ENCODE measurements around the gene CLIP4. TPM values are rescaled to one million over a fixed set of nuclear protein-coding genes. Genes with fewer than 3 reads are reported as not detected.
A peak's percentile ranks its signal among the peaks of the same experiment; 100 is the strongest.

Gene CLIP4
- polyA plus RNA-seq, 2 of the 4 experiments (the other 2 are of a cell fraction): 51.1 to 99.1 TPM

GRCh38 chr2:29238497-29238896 lies 123.3 kb downstream of the CLIP4 start:
- TF ChIP-seq, protein P1, sequence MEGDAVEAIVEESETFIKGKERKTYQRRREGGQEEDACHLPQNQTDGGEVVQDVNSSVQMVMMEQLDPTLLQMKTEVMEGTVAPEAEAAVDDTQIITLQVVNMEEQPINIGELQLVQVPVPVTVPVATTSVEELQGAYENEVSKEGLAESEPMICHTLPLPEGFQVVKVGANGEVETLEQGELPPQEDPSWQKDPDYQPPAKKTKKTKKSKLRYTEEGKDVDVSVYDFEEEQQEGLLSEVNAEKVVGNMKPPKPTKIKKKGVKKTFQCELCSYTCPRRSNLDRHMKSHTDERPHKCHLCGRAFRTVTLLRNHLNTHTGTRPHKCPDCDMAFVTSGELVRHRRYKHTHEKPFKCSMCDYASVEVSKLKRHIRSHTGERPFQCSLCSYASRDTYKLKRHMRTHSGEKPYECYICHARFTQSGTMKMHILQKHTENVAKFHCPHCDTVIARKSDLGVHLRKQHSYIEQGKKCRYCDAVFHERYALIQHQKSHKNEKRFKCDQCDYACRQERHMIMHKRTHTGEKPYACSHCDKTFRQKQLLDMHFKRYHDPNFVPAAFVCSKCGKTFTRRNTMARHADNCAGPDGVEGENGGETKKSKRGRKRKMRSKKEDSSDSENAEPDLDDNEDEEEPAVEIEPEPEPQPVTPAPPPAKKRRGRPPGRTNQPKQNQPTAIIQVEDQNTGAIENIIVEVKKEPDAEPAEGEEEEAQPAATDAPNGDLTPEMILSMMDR (IDR thresholded peaks at IDR 0.05): peak; percentile 64
- peak; percentile 70 for TF ChIP-seq SMC3 (IDR thresholded peaks at IDR 0.05)
- TF ChIP-seq RNF2 (IDR thresholded peaks at IDR 0.05; ENCODE audit: borderline replicate concordance, low read depth): no peak
- TF ChIP-seq GATA3 (IDR thresholded peaks at IDR 0.05; ENCODE audit: borderline replicate concordance): no peak
- TF ChIP-seq RAD21 (conservative IDR thresholded peaks at IDR 0.05 in 1 of 2, IDR thresholded peaks at IDR 0.05 in 1 of 2): peak; percentile 63 to 74
- no peak for TF ChIP-seq CHD4 (IDR thresholded peaks at IDR 0.05; ENCODE audit: borderline replicate concordance)
- no peak for TF ChIP-seq HEYL (CRISPR knock-in tag; IDR thresholded peaks at IDR 0.05)
- no peak for TF ChIP-seq RARB (CRISPR knock-in tag; IDR thresholded peaks at IDR 0.05)
- CTCF ChIA-PET: interaction anchor here (0.6 to 2.3 kb wide), 18 partner anchors 10 to 835 kb away, joined by 3 to 12 read pairs (median 4); no protein-coding TSS in a partner anchor
- WGBS (ENCODE audit: missing lambda C conversion rate): 6% methylated on average over 7 of the region's 7 CpGs
- ATAC-seq (peak; percentile 80 to 92), FAIRE-seq (peak; percentile 82), DNase-seq (ENCODE audit: low read depth in 1 of 2, low spot score in 1 of 2) (peak; percentile 65 to 84)
- no peaks in the 10 kb centered on the region for H3K4me1 ChIP-seq
- no peak overlapping the region for H3K4me3 ChIP-seq
- H3K9me3 ChIP-seq: no peaks in the 10 kb centered on the region
- POLR2A ChIA-PET: no interaction called here
- H3K27ac ChIP-seq: no peak overlapping the region
- no peak overlapping the region for H3K4me2 ChIP-seq

Other genes with a start within 250 kb of the CLIP4 start
- gene TRMT61B, start 245.1 kb upstream of the CLIP4 start, polyA plus RNA-seq (2011; rRNA removed): 24.9 and 38.6 TPM in 2 replicates
- gene TRMT61B, start 245.1 kb upstream of the CLIP4 start, polyA plus RNA-seq (2017; fragmentation: RNase III; extraction: RNeasy Plus Mini Kit Qiagen cat#74134 plus additional on column Dnase treatment): 21.6 to 23.3 TPM (median 21.8 TPM) in 3 replicates
- 208 and 256 TPM in 2 replicates for gene WDR43, start 220.7 kb upstream of the CLIP4 start, polyA plus RNA-seq (2011; rRNA removed)
- 71.8 to 83.6 TPM (median 72.4 TPM) in 3 replicates for gene WDR43, start 220.7 kb upstream of the CLIP4 start, polyA plus RNA-seq (2017; fragmentation: RNase III; extraction: RNeasy Plus Mini Kit Qiagen cat#74134 plus additional on column Dnase treatment)
- 0.05 and 0.14 TPM in 2 replicates for gene TOGARAM2, start 134.1 kb upstream of the CLIP4 start, polyA plus RNA-seq (2011; rRNA removed)
- gene TOGARAM2, start 134.1 kb upstream of the CLIP4 start, polyA plus RNA-seq (2017; fragmentation: RNase III; extraction: RNeasy Plus Mini Kit Qiagen cat#74134 plus additional on column Dnase treatment): 0.25 to 0.35 TPM (median 0.30 TPM) in 3 replicates
- gene PCARE, start 40.9 kb upstream of the CLIP4 start, polyA plus RNA-seq (2011; rRNA removed): not detected in 2 replicates
- not detected in 3 replicates for gene PCARE, start 40.9 kb upstream of the CLIP4 start, polyA plus RNA-seq (2017; fragmentation: RNase III; extraction: RNeasy Plus Mini Kit Qiagen cat#74134 plus additional on column Dnase treatment)

Measured in A549 (cell line).